Testis (tissue), 3 donors: ENCODE measurements around the gene GJB3. TPM values are rescaled to one million over a fixed set of nuclear protein-coding genes. Genes with fewer than 3 reads are reported as not detected.

Experiments
- DNase-seq: peaks from one replicate; pipeline ENCODE4 v3.0.0-alpha.2; 2019
- H3K27ac ChIP-seq, 2 donors: fragments of 200-600 bp; sonication (generic); one replicate each; pipeline ENCODE4 v1.5.1; 2019
- H3K27me3 ChIP-seq: fragments of 200-600 bp; sonication (generic); one replicate; pipeline ENCODE4 v1.5.1; 2019
- H3K36me3 ChIP-seq: fragments of 200-600 bp; sonication (generic); one replicate; pipeline ENCODE4 v1.5.1; 2017; ENCODE audit warnings: low read depth; ENCODE audit errors: missing control alignments
- H3K4me1 ChIP-seq: fragments of 200-600 bp; sonication (generic); one replicate; pipeline ENCODE4 v1.5.1; 2019
- H3K4me3 ChIP-seq, 2 donors: fragments of 200-600 bp; sonication (generic); one replicate each; pipeline ENCODE4 v1.5.1; 2017 to 2019
- H3K9me3 ChIP-seq: fragments of 200-600 bp; sonication (generic); one replicate; pipeline ENCODE4 v1.5.1; 2017
- CTCF ChIP-seq, 3 experiments: fragments of 450-650 bp in 2 of 3; fragments of 200-600 bp in 1 of 3; sonication (generic) in 1 of 3; IDR thresholded peaks; one replicate each; pipeline ENCODE4 v1.5.1; 2016 to 2019; ENCODE audit warnings: antibody characterized with exemption in 3 of 3, mild to moderate bottlenecking in 2 of 3, moderate library complexity in 1 of 3
- POLR2A ChIP-seq: fragments of 450-650 bp; IDR thresholded peaks from one replicate; pipeline ENCODE4 v1.6.1; 2017; ENCODE audit warnings: antibody characterized with exemption, mild to moderate bottlenecking, moderate library complexity
- WGBS, 2 donors: methylation state at CpG; one replicate each; pipeline ENCODE4 v1.1.5; 2018; 5-methylcytosine and 5-hydroxymethylcytosine counted together
- intact Hi-C: fragments of 100-400 bp; cut with DNase I; formaldehyde crosslinking; loops from one replicate; pipeline ENCODE4 v1.15.1; 2023; ENCODE audit warnings: low total_unique reads
- polyA plus RNA-seq: library from polyadenylated mRNA; stranded (reverse); fragments of 350-450 nt; fragmentation: Illumina TruSeq; extraction: RNeasy Lipid Tissue Mini Kit (QIAGEN cat#74804); gene quantifications from one replicate; pipeline ENCODE4 v1.2.3, GENCODE V29; 2014; ENCODE audit warnings: low read depth, low replicate concordance; ENCODE audit not compliant: insufficient read depth
- total RNA-seq, 2 donors: library from RNA; depleted of rRNA; stranded (reverse); fragments of >200 nt; gene quantifications; one replicate each; pipeline ENCODE4 v1.2.3, GENCODE V29; 2016

GJB3 gene
- total and polyA plus RNA-seq, 3 donors from 2014 or later, result 0.40 to 0.55 (median 0.50) TPM

GRCh38 chr1:34828611-34829010 is 47.6 kb downstream of the GJB3 start:
- Histone ChIP-seq H3K36me3 (no peaks in the 10 kb centered on the region), H3K4me3 (no peak overlapping the region), H3K27me3 (no peaks in the 10 kb centered on the region), H3K27ac (no peak overlapping the region), H3K4me1 (peaks cover 8% of the 10 kb centered on the region), H3K9me3 (no peaks in the 10 kb centered on the region)
- intact Hi-C loops, result no loop called here
- TF ChIP-seq POLR2A, result no peak
- TF ChIP-seq CTCF (IDR thresholded peaks at IDR 0.05), result no peak
- 63 to 81% methylated on average over 2 of the region's 2 CpGs for WGBS, 2 donors
- no peak for DNase-seq

- Histone ChIP-seq H3K27ac (no peak overlapping the region), H3K36me3 (no peaks in the 10 kb centered on the region), H3K4me1 (peaks cover 8% of the 10 kb centered on the region), H3K27me3 (no peaks in the 10 kb centered on the region), H3K9me3 (no peaks in the 10 kb centered on the region), H3K4me3 (no peak overlapping the region)
- intact Hi-C loops, result no loop called here
- DNase-seq, result no peak
- WGBS, 2 donors, result 65 to 86% methylated on average over 3 of the region's 3 CpGs
- TF ChIP-seq CTCF (IDR thresholded peaks at IDR 0.05), result no peak
- no peak for TF ChIP-seq POLR2A
Measured at GRCh38 chr1:34829250-34829649, 48.2 kb downstream of the GJB3 start.

- intact Hi-C loops, result no loop called here
- no peak overlapping the region for H3K27ac ChIP-seq
- H3K36me3 ChIP-seq, result no peaks in the 10 kb centered on the region
- H3K27me3 ChIP-seq, result no peaks in the 10 kb centered on the region
- H3K4me1 ChIP-seq, result no peaks in the 10 kb centered on the region
- WGBS, 2 donors, result 53 to 62% methylated on average over 6 of the region's 6 CpGs
- H3K4me3 ChIP-seq, result no peak overlapping the region
- DNase-seq, result no peak
- TF ChIP-seq CTCF (IDR thresholded peaks at IDR 0.05) (no peak), POLR2A (no peak)
- H3K9me3 ChIP-seq, result no peaks in the 10 kb centered on the region
Measured at GRCh38 chr1:34831721-34832246, 50.8 kb downstream of the GJB3 start.

- intact Hi-C loops, result no loop called here
- WGBS, 2 donors, result 92 to 94% methylated on average over 1 of the region's 1 CpG
- DNase-seq, result no peak
Measured at GRCh38 chr1:34833711-34834110, 52.7 kb downstream of the GJB3 start.

More at GRCh38 chr1:34833711-34834110, 52.7 kb downstream of the GJB3 start:
- H3K4me3 ChIP-seq, result no peak overlapping the region
- no peak overlapping the region for H3K27ac ChIP-seq
- H3K36me3 ChIP-seq, result no peaks in the 10 kb centered on the region
- no peaks in the 10 kb centered on the region for H3K27me3 ChIP-seq
- H3K9me3 ChIP-seq, result no peaks in the 10 kb centered on the region
- H3K4me1 ChIP-seq, result no peaks in the 10 kb centered on the region
- TF ChIP-seq POLR2A (no peak), CTCF (IDR thresholded peaks at IDR 0.05) (no peak)

Other genes starting within 250 kb of the GJB3 start
- not detected for gene GJB5, start 26.2 kb upstream of the GJB3 start, total RNA-seq
- not detected for gene GJB5, start 26.2 kb upstream of the GJB3 start, polyA plus RNA-seq
- gene GJB4, start 21.5 kb upstream of the GJB3 start, total RNA-seq, result not detected
- not detected for gene GJB4, start 21.5 kb upstream of the GJB3 start, polyA plus RNA-seq
- gene GJA4, start 11.8 kb downstream of the GJB3 start, total RNA-seq, result 10 to 100 TPM; 11.3 to 11.9 TPM
- 10.9 TPM for gene GJA4, start 11.8 kb downstream of the GJB3 start, polyA plus RNA-seq
- 10 to 100 TPM; 25.8 to 27.1 TPM for gene SMIM12, start 78.5 kb downstream of the GJB3 start, total RNA-seq
- 52.3 TPM for gene SMIM12, start 78.5 kb downstream of the GJB3 start, polyA plus RNA-seq
- gene DLGAP3, start 148.4 kb downstream of the GJB3 start, total RNA-seq, result 10 to 100 TPM; 19.8 to 22.5 TPM
- gene DLGAP3, start 148.4 kb downstream of the GJB3 start, polyA plus RNA-seq, result 10.6 TPM
- gene TMEM35B, start 204.1 kb downstream of the GJB3 start, total RNA-seq, result 10 to 100 TPM; 43.5 to 54.8 TPM
- 55.8 TPM for gene TMEM35B, start 204.1 kb downstream of the GJB3 start, polyA plus RNA-seq